ENCODE results near the gene AHCYL2.

The AHCYL2 gene

GRCh38 chr7:129317450-129317849, 92.6 kb downstream of the AHCYL2 start:
- H3K4me3 ChIP-seq (ENCODE audit: low read depth, low read length) = no peak overlapping the region
- POLR2A ChIA-PET = no interaction called here
- CTCF ChIA-PET = interaction anchor here (0.6 to 2.4 kb wide), 7 partner anchors 15 to 327 kb away, joined by 3 to 8 read pairs (median 4); no protein-coding TSS in a partner anchor
- DNase-seq (ENCODE audit: low read depth, low spot score) = no peak
- no peak for TF ChIP-seq CTCF (IDR thresholded peaks at IDR 0.05; ENCODE audit: insufficient read depth, low read length, missing control alignments)

- no peak for TF ChIP-seq CTCF (IDR thresholded peaks at IDR 0.05; ENCODE audit: insufficient read depth, low read length, missing control alignments)
- ChIA-PET CTCF (interaction anchor here (1.0 kb wide), 1 partner anchor 15 kb away, joined by 3 read pairs; no protein-coding TSS in a partner anchor), POLR2A (no interaction called here)
- H3K4me3 ChIP-seq (ENCODE audit: low read depth, low read length) = no peak overlapping the region
- no peak for DNase-seq (ENCODE audit: low read depth, low spot score)
These were observed 102.2 kb downstream of the AHCYL2 start for GRCh38 chr7:129327076-129327475.

- no peak for DNase-seq (ENCODE audit: low read depth, low spot score)
- no peak overlapping the region for H3K4me3 ChIP-seq (ENCODE audit: low read depth, low read length)
- CTCF ChIA-PET = interaction anchor here (0.6 to 3.8 kb wide), 6 partner anchors 11 to 298 kb away, joined by 4 to 52 read pairs (median 6); no protein-coding TSS in a partner anchor
- POLR2A ChIA-PET = interaction anchor here (0.7 kb wide), 1 partner anchor 108 kb away, joined by 3 read pairs; the partner anchor contains the start of gene AHCYL2
- TF ChIP-seq CTCF (IDR thresholded peaks at IDR 0.05; ENCODE audit: insufficient read depth, low read length, missing control alignments) = no peak
These were observed 107.6 kb downstream of the AHCYL2 start for GRCh38 chr7:129332254-129333035.

- CTCF ChIA-PET = interaction anchor here (1.0 to 3.8 kb wide), 5 partner anchors 8 to 137 kb away, joined by 3 to 52 read pairs (median 8); no protein-coding TSS in a partner anchor
These were observed 109.6 kb downstream of the AHCYL2 start for GRCh38 chr7:129334473-129334872.

GRCh38 chr7:129338450-129338849, 113.6 kb downstream of the AHCYL2 start:
- DNase-seq (ENCODE audit: low read depth, low spot score) = no peak
- CTCF ChIA-PET = interaction anchor here (1.1 to 2.3 kb wide), 4 partner anchors 29 to 133 kb away, joined by 3 to 8 read pairs (median 5); no protein-coding TSS in a partner anchor
- no peak for TF ChIP-seq CTCF (IDR thresholded peaks at IDR 0.05; ENCODE audit: insufficient read depth, low read length, missing control alignments)
- POLR2A ChIA-PET = no interaction called here
- no peak overlapping the region for H3K4me3 ChIP-seq (ENCODE audit: low read depth, low read length)

More at GRCh38 chr7:129334473-129334872, 109.6 kb downstream of the AHCYL2 start:
- no peak for DNase-seq (ENCODE audit: low read depth, low spot score)
- TF ChIP-seq CTCF (IDR thresholded peaks at IDR 0.05; ENCODE audit: insufficient read depth, low read length, missing control alignments) = no peak
- H3K4me3 ChIP-seq (ENCODE audit: low read depth, low read length) = no peak overlapping the region
- POLR2A ChIA-PET = no interaction called here

GRCh38 chr7:129341212-129341611, 116.4 kb downstream of the AHCYL2 start:
- ChIA-PET CTCF (interaction anchor here (0.7 to 8.0 kb wide), 10 partner anchors 8 to 302 kb away, joined by 3 to 87 read pairs (median 6); no protein-coding TSS in a partner anchor), POLR2A (no interaction called here)
- TF ChIP-seq CTCF (IDR thresholded peaks at IDR 0.05; ENCODE audit: insufficient read depth, low read length, missing control alignments) = no peak
- no peak overlapping the region for H3K4me3 ChIP-seq (ENCODE audit: low read depth, low read length)
- no peak for DNase-seq (ENCODE audit: low read depth, low spot score)

Measured in AG04449 (cell line).